ENCODE measurements around the gene MOK.
"Not testable (repeated sequence)": the region's sequence is repeated elsewhere in the genome, so short reads cannot be mapped to it uniquely, and the experiment has no call there.

The MOK gene

GRCh38 chr14:102317564-102318248 lies 12.7 kb upstream of the MOK start:
- TF ChIP-seq CTCF (IDR thresholded peaks at IDR 0.05; ENCODE audit: low read depth, low read length, missing control alignments), result peak; percentile 37

GRCh38 chr14:102316743-102317563 lies 12.0 kb upstream of the MOK start:
- DNase-seq (ENCODE audit: low read depth), result peak; percentile 75
- H3K4me3 ChIP-seq (ENCODE audit: low read depth, low read length), result peak overlapping the region; percentile 60

More at GRCh38 chr14:102317564-102318248, 12.7 kb upstream of the MOK start:
- no peak for DNase-seq (ENCODE audit: low read depth)
- peak overlapping the region; percentile 52 for H3K4me3 ChIP-seq (ENCODE audit: low read depth, low read length)

GRCh38 chr14:102316338-102316742 lies 11.4 kb upstream of the MOK start:
- no peak for TF ChIP-seq CTCF (IDR thresholded peaks at IDR 0.05; ENCODE audit: low read depth, low read length, missing control alignments)
- no peak for DNase-seq (ENCODE audit: low read depth)
- H3K4me3 ChIP-seq (ENCODE audit: low read depth, low read length), result peak overlapping the region; percentile 60

More at GRCh38 chr14:102316743-102317563, 12.0 kb upstream of the MOK start:
- TF ChIP-seq CTCF (IDR thresholded peaks at IDR 0.05; ENCODE audit: low read depth, low read length, missing control alignments), result peak; percentile 74

GRCh38 chr14:102315121-102315520 lies 10.2 kb upstream of the MOK start:
- no peak for TF ChIP-seq CTCF (IDR thresholded peaks at IDR 0.05; ENCODE audit: low read depth, low read length, missing control alignments)
- no peak for DNase-seq (ENCODE audit: low read depth)
- H3K4me3 ChIP-seq (ENCODE audit: low read depth, low read length), result no peak overlapping the region

GRCh38 chr14:102314242-102315011 lies 9.5 kb upstream of the MOK start:
- peak overlapping the region; percentile 55 for H3K4me3 ChIP-seq (ENCODE audit: low read depth, low read length)
- peak; percentile 96 for TF ChIP-seq CTCF (IDR thresholded peaks at IDR 0.05; ENCODE audit: low read depth, low read length, missing control alignments)
- DNase-seq (ENCODE audit: low read depth), result no peak

GRCh38 chr14:102303664-102304063 lies 1.3 kb downstream of the MOK start:
- DNase-seq (ENCODE audit: low read depth), result no peak
- H3K4me3 ChIP-seq (ENCODE audit: low read depth, low read length), result no peak overlapping the region
- TF ChIP-seq CTCF (IDR thresholded peaks at IDR 0.05; ENCODE audit: low read depth, low read length, missing control alignments), result no peak

GRCh38 chr14:102298303-102299070 lies 6.5 kb downstream of the MOK start:
- H3K4me3 ChIP-seq (ENCODE audit: low read depth, low read length); DNase-seq (ENCODE audit: low read depth): not testable (repeated sequence)
